ENCODE data around the gene TM9SF1.

GRCh38 chr14:24204163-24205146 lies 9.2 kb upstream of the TM9SF1 start:
- no peak for TF ChIP-seq CTCF (IDR thresholded peaks at IDR 0.05 in 8 of 11, conservative IDR thresholded peaks at IDR 0.05 in 3 of 11)
- TF ChIP-seq POLR2A (IDR thresholded peaks at IDR 0.05): no peak
- TF ChIP-seq POLR2AphosphoS5 (IDR thresholded peaks at IDR 0.05): no peak
